Fibroblast of mammary gland (primary cell): ENCODE measurements around the gene ATOX1.
"Not testable (repeated sequence)": the region's sequence is repeated elsewhere in the genome, so short reads cannot be mapped to it uniquely, and the experiment has no call there.

Experiments
- DNase-seq: peaks from one replicate; pipeline ENCODE4 v3.0.0-alpha.2; 2010; ENCODE audit warnings: low read depth
- H3K4me3 ChIP-seq: 2 replicates; pipeline ENCODE4 v1.5.1; 2011; ENCODE audit warnings: low read depth, mild to moderate bottlenecking, low read length, moderate library complexity; ENCODE audit not compliant: control insufficient read depth
- TF ChIP-seq, protein P1 (sequence below): conservative IDR thresholded peaks from 2 replicates; pipeline ENCODE4 v1.5.1; 2011; ENCODE audit warnings: low read depth, low read length, inconsistent platforms; ENCODE audit not compliant: control insufficient read depth, insufficient read depth

ATOX1 gene

DNA sequence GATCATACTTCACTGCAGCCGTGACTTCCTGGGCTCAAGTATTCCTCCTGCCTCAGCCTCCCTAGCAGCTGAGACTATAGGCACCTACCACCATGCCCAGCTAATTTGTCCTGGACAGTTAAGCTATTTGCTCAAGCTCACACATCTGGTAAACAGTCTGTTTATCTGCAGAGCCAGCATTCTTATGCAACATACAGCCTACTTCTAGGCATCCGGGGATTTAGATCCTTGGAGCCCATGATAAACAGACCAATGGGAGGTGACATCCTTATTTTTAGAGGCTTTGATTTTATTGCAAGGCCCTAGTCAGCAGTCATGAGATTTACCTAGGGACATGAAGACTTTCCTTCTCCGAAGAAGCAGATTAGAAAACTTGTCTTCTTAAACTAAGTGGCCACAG lies 21.0 kb downstream of the ATOX1 start:
- no peak for DNase-seq
- H3K4me3 ChIP-seq, result no peak overlapping the region
- TF ChIP-seq, protein P1, sequence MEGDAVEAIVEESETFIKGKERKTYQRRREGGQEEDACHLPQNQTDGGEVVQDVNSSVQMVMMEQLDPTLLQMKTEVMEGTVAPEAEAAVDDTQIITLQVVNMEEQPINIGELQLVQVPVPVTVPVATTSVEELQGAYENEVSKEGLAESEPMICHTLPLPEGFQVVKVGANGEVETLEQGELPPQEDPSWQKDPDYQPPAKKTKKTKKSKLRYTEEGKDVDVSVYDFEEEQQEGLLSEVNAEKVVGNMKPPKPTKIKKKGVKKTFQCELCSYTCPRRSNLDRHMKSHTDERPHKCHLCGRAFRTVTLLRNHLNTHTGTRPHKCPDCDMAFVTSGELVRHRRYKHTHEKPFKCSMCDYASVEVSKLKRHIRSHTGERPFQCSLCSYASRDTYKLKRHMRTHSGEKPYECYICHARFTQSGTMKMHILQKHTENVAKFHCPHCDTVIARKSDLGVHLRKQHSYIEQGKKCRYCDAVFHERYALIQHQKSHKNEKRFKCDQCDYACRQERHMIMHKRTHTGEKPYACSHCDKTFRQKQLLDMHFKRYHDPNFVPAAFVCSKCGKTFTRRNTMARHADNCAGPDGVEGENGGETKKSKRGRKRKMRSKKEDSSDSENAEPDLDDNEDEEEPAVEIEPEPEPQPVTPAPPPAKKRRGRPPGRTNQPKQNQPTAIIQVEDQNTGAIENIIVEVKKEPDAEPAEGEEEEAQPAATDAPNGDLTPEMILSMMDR, result no peak

DNA sequence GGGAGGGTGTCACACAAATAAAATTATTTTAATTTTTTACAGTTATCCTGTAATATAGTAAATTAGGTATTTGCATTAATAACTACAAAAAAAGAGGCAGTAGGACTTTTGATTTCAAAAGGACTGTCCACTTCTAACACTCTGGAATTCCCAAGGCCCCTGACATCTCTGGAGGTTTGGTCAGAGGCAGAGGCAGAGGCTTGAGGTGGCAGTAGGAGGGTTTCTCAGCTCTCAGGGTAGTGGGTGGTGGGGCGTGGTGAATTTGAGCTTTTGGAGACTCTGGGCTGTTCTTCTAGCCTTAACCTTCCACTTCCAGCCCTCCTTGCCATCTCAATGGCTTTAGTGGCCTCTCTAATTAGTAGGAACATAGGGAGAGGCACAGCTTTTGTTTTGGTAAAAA lies 22.8 kb downstream of the ATOX1 start:
- no peak overlapping the region for H3K4me3 ChIP-seq
- DNase-seq, result no peak
- TF ChIP-seq, protein P1, result no peak

DNA sequence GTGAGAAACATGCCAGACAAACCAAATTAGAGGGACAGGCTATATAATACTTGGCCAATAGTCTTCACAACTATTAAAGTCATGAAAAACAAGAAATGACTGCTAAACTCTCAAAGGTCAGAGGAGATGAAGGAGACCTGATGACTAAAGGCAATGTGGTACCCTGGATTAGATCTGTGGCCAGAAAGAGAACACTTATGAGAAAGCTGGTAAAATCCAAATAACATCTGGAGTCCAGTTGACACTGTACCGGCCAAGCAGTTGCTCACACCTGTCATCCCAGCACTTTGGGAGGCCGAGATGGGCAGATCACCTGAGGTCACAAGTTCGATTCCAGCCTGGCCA lies 24.4 kb downstream of the ATOX1 start:
- peak; percentile 76 for DNase-seq
- no peak overlapping the region for H3K4me3 ChIP-seq
- TF ChIP-seq, protein P1, result no peak

DNA sequence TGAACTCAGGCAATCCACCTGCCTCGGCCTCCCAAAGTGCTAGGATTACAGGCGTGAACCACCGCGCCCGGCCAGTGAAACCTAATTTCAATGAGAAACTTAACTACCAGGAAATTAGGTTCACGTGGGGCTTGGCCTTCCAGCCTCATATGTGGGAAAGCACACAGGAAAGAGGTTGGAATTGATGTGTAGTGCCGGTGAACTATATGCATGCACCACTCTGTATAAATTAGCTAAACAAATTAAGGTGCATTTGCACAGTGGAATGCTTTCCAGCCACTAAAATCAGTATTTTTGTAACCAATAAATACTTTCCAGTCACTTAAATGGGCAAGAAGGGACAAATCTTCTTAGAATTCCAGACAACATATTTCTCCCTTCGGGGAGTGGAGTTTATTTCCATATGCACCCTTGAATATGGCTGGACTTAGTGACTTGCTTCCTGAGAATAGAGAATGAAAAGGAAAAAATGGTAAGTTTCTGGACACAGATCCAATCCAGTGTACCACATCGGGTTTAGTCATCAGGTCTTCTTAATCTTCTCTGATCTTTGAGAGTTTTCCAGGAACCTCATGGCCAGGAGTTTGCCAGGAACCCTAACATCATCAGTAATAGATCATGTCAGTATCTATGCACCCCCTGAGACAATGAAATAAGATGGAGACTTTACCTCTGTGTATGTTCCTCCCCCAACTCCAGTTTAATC lies 24.9 kb downstream of the ATOX1 start:
- DNase-seq, result peak; percentile 86
- TF ChIP-seq, protein P1, result no peak
- H3K4me3 ChIP-seq, result no peak overlapping the region

DNA sequence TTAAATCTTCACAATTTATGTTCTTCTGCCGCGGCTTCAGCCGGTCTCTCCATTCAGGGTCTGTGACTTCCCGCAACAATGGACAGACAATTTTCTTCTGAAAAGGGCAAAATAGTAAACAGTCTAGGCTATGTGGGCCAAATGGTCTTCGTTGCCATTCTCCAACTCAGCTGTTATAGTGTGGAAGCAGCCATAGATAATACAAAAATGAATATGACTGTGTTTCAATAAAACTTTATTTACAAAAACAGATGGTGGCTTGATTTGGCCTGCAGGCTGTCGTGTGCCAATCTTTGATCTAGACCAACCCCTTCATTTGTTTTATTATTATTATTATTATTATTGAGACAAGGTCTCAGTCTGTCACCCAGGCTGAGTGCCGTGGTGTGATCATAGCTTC lies 28.1 kb downstream of the ATOX1 start:
- TF ChIP-seq, protein P1, result no peak
- DNase-seq, result no peak

DNA sequence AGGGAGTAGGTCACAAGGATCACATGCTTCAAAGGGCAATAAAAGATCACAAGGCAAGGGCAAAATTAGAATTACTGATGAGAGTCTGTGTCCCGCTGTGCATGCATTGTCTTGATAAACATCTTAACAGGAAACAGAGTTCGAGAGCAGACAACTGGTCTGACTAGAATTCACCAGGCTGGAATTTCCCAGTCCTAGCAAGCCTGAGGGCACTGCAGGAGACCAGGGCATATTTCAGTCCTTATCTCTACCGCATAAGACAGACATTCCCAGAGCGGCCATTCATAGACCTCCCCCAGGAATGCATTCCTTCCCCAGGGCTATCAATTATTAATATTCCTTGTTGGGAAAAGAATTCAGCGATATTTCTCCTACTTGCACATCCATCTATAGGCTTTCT lies 28.8 kb downstream of the ATOX1 start:
- not testable (repeated sequence) for DNase-seq, H3K4me3 ChIP-seq

More for the DNA sequence above, 28.1 kb downstream of the ATOX1 start:
- H3K4me3 ChIP-seq, result no peak overlapping the region

DNA sequence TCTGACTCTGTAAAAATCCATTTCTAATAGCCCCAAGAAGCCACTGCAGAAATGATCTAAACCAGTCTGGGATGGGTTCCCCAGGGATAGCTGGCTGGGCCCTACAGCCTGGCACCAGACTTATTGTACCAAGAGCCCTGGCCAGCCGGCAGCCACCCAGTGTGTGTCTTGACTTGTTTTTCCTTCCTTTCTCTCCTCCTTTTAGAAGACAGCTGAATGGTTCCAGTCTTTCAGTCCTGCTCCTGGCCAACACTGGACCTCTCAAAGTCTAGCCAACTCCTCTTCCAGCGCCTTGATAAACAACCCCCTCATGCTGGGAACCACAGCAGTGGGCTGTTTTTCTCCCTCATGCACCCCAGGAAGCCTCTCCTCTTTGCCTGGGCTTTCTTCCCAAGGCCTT lies 34.1 kb downstream of the ATOX1 start:
- no peak for DNase-seq
- TF ChIP-seq, protein P1, result no peak
- no peak overlapping the region for H3K4me3 ChIP-seq
